GM12878 (cell line): ENCODE data around the gene TMPRSS6. TPM values are rescaled to one million over a fixed set of nuclear protein-coding genes. Genes with fewer than 3 reads are reported as not detected.

Source experiments
- ATAC-seq: fragments of 200-7000 bp; cut with Tn5 transposase; 3 replicates; pipeline ENCODE4 v1.9.1; 2020; ENCODE audit warnings: mild to moderate bottlenecking, moderate library complexity
- BruUV-seq: library from RNA; stranded (reverse); fragments of 400-500 nt; replicated peaks from 2 replicates; lab custom pipeline; 2021; lab: Mats Ljungman, UMichigan
- CTCF ChIA-PET: fragments of 300-600 bp; sonication (Branson Sonifier 250); formaldehyde crosslinking; extraction: SDS; loops from one replicate; lab custom pipeline; 2021; ENCODE audit warnings: inconsistent platforms; lab: Yijun Ruan, JAX
- POLR2A ChIA-PET: fragments of 350-600 bp; formaldehyde crosslinking; extraction: SDS; loops from one replicate; lab custom pipeline; 2021; ENCODE audit warnings: inconsistent platforms; lab: Charles Lee
- RAD21 ChIA-PET: fragments of 300-600 bp; sonication (Branson Sonifier 250); formaldehyde crosslinking; loops from one replicate; lab custom pipeline; 2023; ENCODE audit warnings: antibody characterized with exemption; ENCODE audit not compliant: unreplicated experiment; lab: Charles Lee
- SMC1A ChIA-PET: fragments of 300-600 bp; sonication (Branson Sonifier 250); formaldehyde crosslinking; loops from one replicate; lab custom pipeline; 2023; ENCODE audit not compliant: unreplicated experiment, uncharacterized antibody; lab: Charles Lee
- DNase-seq: peaks from one replicate; pipeline ENCODE4 v3.0.0-alpha.2; 2011; ENCODE audit warnings: low read depth, low spot score
- FAIRE-seq: peaks from 3 replicates; lab custom pipeline; 2011; peaks lifted over from hg19 to GRCh38; lab: Jason Lieb, UNC
- H2AFZ ChIP-seq: 2 replicates; pipeline ENCODE4 v1.6.0; 2011; ENCODE audit warnings: low read depth, low read length, control low read depth; ENCODE audit not compliant: control insufficient read depth
- H3K27ac ChIP-seq: 2 replicates; pipeline ENCODE4 v1.5.1; 2011; ENCODE audit warnings: control low read depth; ENCODE audit not compliant: control insufficient read depth, insufficient read depth
- H3K27me3 ChIP-seq, 2 experiments: replicated peaks in 1 of 2; 2 replicates each; pipeline versions ENCODE4 v1.6.0 to v1.6.1; 2011; ENCODE audit warnings: low read length in 1 of 2; ENCODE audit not compliant: control insufficient read depth in 2 of 2, insufficient read depth in 2 of 2
- H3K36me3 ChIP-seq, 2 experiments: 2 replicates each; pipeline ENCODE4 v1.5.1; 2011; ENCODE audit warnings: low read length in 1 of 2; ENCODE audit not compliant: control insufficient read depth in 2 of 2, insufficient read depth in 2 of 2
- H3K4me1 ChIP-seq: 2 replicates; pipeline ENCODE4 v1.6.1; 2011; ENCODE audit warnings: mild to moderate bottlenecking, low read length, moderate library complexity, mixed read lengths; ENCODE audit not compliant: control insufficient read depth, insufficient read depth
- H3K4me2 ChIP-seq: 2 replicates; pipeline ENCODE4 v1.6.0; 2011; ENCODE audit warnings: control low read depth; ENCODE audit not compliant: control insufficient read depth, insufficient read depth
- H3K4me3 ChIP-seq: fragments of 200-600 bp; sonication (generic); 2 replicates; pipeline ENCODE4 v1.5.1; 2016
- H3K79me2 ChIP-seq: 2 replicates; pipeline ENCODE4 v1.6.0; 2011; ENCODE audit warnings: low read length; ENCODE audit not compliant: control insufficient read depth, insufficient read depth
- H3K9ac ChIP-seq: 2 replicates; pipeline ENCODE4 v1.8.0; 2011; ENCODE audit warnings: low read length, control low read depth, mixed read lengths; ENCODE audit not compliant: control insufficient read depth, insufficient read depth
- H3K9me3 ChIP-seq: replicated peaks from 3 replicates; pipeline ENCODE4 v1.5.1; 2011; ENCODE audit warnings: mild to moderate bottlenecking, low read length; ENCODE audit not compliant: control insufficient read depth, insufficient read depth
- H4K20me1 ChIP-seq: 2 replicates; pipeline ENCODE4 v1.6.0; 2011; ENCODE audit not compliant: control insufficient read depth, insufficient read depth
- BRCA1 ChIP-seq: IDR thresholded peaks from 2 replicates; pipeline ENCODE4 v1.6.1; 2011; ENCODE audit warnings: low read depth, low read length, improper control_type of control experiment
- CBFB ChIP-seq: IDR thresholded peaks from 2 replicates; pipeline ENCODE4 v1.6.1; 2016; ENCODE audit warnings: antibody characterized with exemption, low read depth
- CREB1 ChIP-seq: IDR thresholded peaks from 2 replicates; pipeline ENCODE4 v1.6.1; 2012; ENCODE audit warnings: low read depth, mild to moderate bottlenecking, inconsistent platforms
- DPF2 ChIP-seq: fragments of 450-650 bp; IDR thresholded peaks from 2 replicates; pipeline ENCODE4 v1.6.1; 2017; ENCODE audit warnings: mild to moderate bottlenecking
- EGR1 ChIP-seq, 2 experiments: IDR thresholded peaks; 1 replicate in 1 of 2; 2 replicates in 1 of 2; pipeline ENCODE4 v1.6.1; 2011 to 2012; ENCODE audit warnings: low read depth in 2 of 2, low read length in 2 of 2, borderline replicate concordance in 1 of 2, mild to moderate bottlenecking in 1 of 2, moderate library complexity in 1 of 2
- HDAC2 ChIP-seq: fragments of 200-600 bp; sonication (generic); IDR thresholded peaks from 2 replicates; pipeline ENCODE4 v1.6.1; 2017
- POLR2AphosphoS2 ChIP-seq: IDR thresholded peaks from 2 replicates; pipeline ENCODE4 v1.6.1; 2011; ENCODE audit warnings: low read depth, mild to moderate bottlenecking, low read length, improper control_type of control experiment, moderate library complexity
- POU2F2 ChIP-seq: IDR thresholded peaks from 3 replicates; pipeline ENCODE4 v1.6.1; 2011; ENCODE audit warnings: low read depth, mild to moderate bottlenecking, low read length, borderline replicate concordance
- PRDM15 ChIP-seq: fragments of 450-650 bp; formaldehyde crosslinking; IDR thresholded peaks from 2 replicates; pipeline ENCODE4 v1.4.0; 2020; ENCODE audit warnings: mild to moderate bottlenecking, moderate library complexity
- SUZ12 ChIP-seq: fragments of 200-600 bp; sonication (generic); IDR thresholded peaks from one replicate; pipeline ENCODE4 v1.6.1; 2018; ENCODE audit warnings: antibody characterized with exemption, mild to moderate bottlenecking; ENCODE audit not compliant: unreplicated experiment
- TCF3 ChIP-seq: IDR thresholded peaks from 2 replicates; pipeline ENCODE4 v1.6.1; 2012; ENCODE audit warnings: low read depth, mild to moderate bottlenecking, low read length, borderline replicate concordance; ENCODE audit not compliant: insufficient read depth
- ZBTB11 ChIP-seq: fragments of 450-650 bp; formaldehyde crosslinking; IDR thresholded peaks from 2 replicates; pipeline ENCODE4 v1.5.0; 2022; ENCODE audit warnings: mild to moderate bottlenecking, missing genetic modification characterization
- WGBS: methylation state at CpG from one replicate; pipeline ENCODE4 v1.1.6; 2016; ENCODE audit warnings: low lambda C conversion rate; ENCODE audit not compliant: insufficient replicate concordance, insufficient coverage; ENCODE audit errors: missing lambda C conversion rate; 5-methylcytosine and 5-hydroxymethylcytosine counted together
- in situ Hi-C: fragments of 300-500 bp; cut with MboI; formaldehyde crosslinking; loops from 9 replicates; pipeline ENCODE4 v1.14.3; 2018; ENCODE audit warnings: mixed read lengths
- intact Hi-C: fragments of 100-400 bp; cut with micrococcal nuclease; formaldehyde crosslinking; loops from one replicate; pipeline ENCODE4 v1.14.2; 2022; ENCODE audit not compliant: unreplicated experiment
- polyA plus RNA-seq, 11 experiments: library from polyadenylated mRNA; depleted of rRNA in 4 of 11; unstranded in 6 of 11; stranded (reverse) in 5 of 11; fragments of >200 nt; fragmentation: Nextera tagmentation in 4 of 11; fragmentation: Illumina TruSeq in 1 of 11; extraction: Ambion mirVana in 4 of 11; extraction: Trizol in 1 of 11; gene quantifications; 1 replicate in 1 of 11; 2 replicates in 10 of 11; pipeline versions ENCODE4 v1.2.1 to v1.2.3, GENCODE V29; 2011 to 2016; ENCODE audit warnings: inconsistent platforms in 2 of 11, missing spikeins in 2 of 11, low read depth in 1 of 11
- total RNA-seq, 4 experiments: library from RNA; depleted of rRNA in 3 of 4; stranded (reverse); fragments of >200 nt in 3 of 4; fragmentation: Illumina TruSeq in 1 of 4; extraction: Trizol in 1 of 4; gene quantifications; 2 replicates each; pipeline versions ENCODE4 v1.2.1 to v1.2.3, GENCODE V29; 2013 to 2021

TMPRSS6 gene
- total and polyA plus RNA-seq, 10 of the 15 experiments (the other 5 are each of a cell fraction or from before 2014, with no cell fraction given), result 0.06 to 0.69 (median 0.19) TPM; not detected in 6

DNA sequence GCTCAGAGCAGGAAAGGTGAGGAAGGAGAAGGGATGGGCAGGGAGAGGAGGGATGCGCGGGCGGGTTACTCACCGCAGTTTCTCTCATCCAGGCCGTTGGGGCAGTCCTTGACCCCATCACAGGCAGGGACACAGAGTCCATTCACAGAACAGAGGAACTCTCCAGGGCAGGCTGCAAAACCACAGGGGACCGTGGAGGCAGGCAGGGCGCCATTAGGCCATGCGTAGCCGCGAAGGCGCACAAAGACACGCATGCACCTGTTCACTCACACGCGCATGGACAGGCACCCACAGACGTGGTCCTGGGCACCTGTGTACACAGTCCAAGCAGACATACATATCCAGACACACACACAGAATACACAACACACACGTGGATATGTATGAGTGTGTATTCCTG, 35.0 kb downstream of the TMPRSS6 start:
- Histone ChIP-seq H3K4me1 (peaks cover 10% of the 10 kb centered on the region), H3K27me3 (peaks cover 2 to 6% of the 10 kb centered on the region in 2 experiments; a peak in 2 of 4 replicates), H3K79me2 (no peaks in the 10 kb centered on the region), H3K4me2 (no peak overlapping the region), H3K36me3 (no peaks in the 10 kb centered on the region), H3K9me3 (no peaks in the 10 kb centered on the region), H3K27ac (no peak overlapping the region), H3K9ac (no peak overlapping the region), H2AFZ (no peak overlapping the region), H4K20me1 (no peaks in the 10 kb centered on the region), H3K4me3 (no peak overlapping the region)
- ChIA-PET RAD21 (no interaction called here), POLR2A (no interaction called here), SMC1A (no interaction called here), CTCF (no interaction called here)
- FAIRE-seq (no peak), ATAC-seq (no peak), DNase-seq (no peak)
- intact Hi-C loops, result no loop called here
- BruUV-seq, result no TSS peak
- 59% methylated on average over 16 of the region's 16 CpGs for WGBS
- TF ChIP-seq EGR1 (IDR thresholded peaks at IDR 0.05; ENCODE audit: borderline replicate concordance in 1 of 2, low read depth in 2 of 2, low read length in 2 of 2) (no peak), HDAC2 (no peak), CREB1 (no peak), POLR2AphosphoS2 (no peak)
- in situ Hi-C loops, result no loop called here

- ChIA-PET SMC1A (no interaction called here), RAD21 (no interaction called here), POLR2A (no interaction called here), CTCF (no interaction called here)
- BruUV-seq, result no TSS peak
- Histone ChIP-seq H3K9ac (no peak overlapping the region), H4K20me1 (no peaks in the 10 kb centered on the region), H3K4me3 (no peak overlapping the region), H3K4me1 (no peaks in the 10 kb centered on the region), H3K9me3 (no peaks in the 10 kb centered on the region), H3K4me2 (no peak overlapping the region), H2AFZ (no peak overlapping the region), H3K27me3 (peaks cover 3 to 8% of the 10 kb centered on the region in 2 experiments; a peak in 3 of 4 replicates), H3K27ac (no peak overlapping the region), H3K36me3 (no peaks in the 10 kb centered on the region), H3K79me2 (no peaks in the 10 kb centered on the region)
- DNase-seq (no peak), ATAC-seq (no peak), FAIRE-seq (no peak)
- intact Hi-C loops, result no loop called here
- TF ChIP-seq DPF2, result no peak
- no peak for TF ChIP-seq TCF3
- no peak for TF ChIP-seq ZBTB11
- no peak for TF ChIP-seq SUZ12
- no peak for TF ChIP-seq PRDM15 (CRISPR knock-in tag)
- no peak for TF ChIP-seq BRCA1
- no peak for TF ChIP-seq CBFB
- TF ChIP-seq POU2F2, result no peak
- 65% methylated on average over 8 of the region's 8 CpGs for WGBS
- in situ Hi-C loops, result no loop called here
Measured at GRCh38 chr22:37072673-37073072, 36.8 kb downstream of the TMPRSS6 start.
